Measurements from ENCODE around the gene DCLRE1A. TPM values are rescaled to one million over a fixed set of nuclear protein-coding genes. Genes with fewer than 3 reads are reported as not detected.
A peak's percentile ranks its signal among the peaks of the same experiment; 100 is the strongest.

The DCLRE1A gene
- polyA plus RNA-seq, 3 donors from 2014 or later = 4.3 to 7.1 (median 4.4) TPM

DNA sequence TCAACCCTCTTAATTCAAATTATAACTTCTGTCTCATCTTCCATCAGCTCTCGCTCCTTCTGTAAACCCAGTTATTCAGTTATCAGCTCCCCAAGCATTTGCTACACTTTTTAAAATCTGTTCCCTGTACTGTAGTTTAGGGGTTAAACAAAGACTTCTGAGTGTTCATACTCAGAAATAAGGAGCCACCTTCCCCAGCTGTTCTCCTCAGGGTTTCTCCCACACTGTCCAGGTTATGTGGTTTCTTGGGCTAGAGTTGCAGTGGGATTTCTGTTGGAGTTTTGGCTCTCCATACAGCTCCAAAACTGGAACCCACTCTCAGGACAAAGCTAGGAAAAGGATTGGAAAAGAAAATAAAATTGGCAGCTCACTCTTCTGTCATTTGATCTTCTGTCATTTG is 21.3 kb upstream of the DCLRE1A start:
- Mint-ChIP-seq H3K27ac (no peak overlapping the region), H3K9me3 (peaks cover 0 to 3% (median 0%) of the 10 kb centered on the region in 6 donors), H3K36me3 (peaks cover 0 to 22% (median 15%) of the 10 kb centered on the region in 3 donors), H3K27me3 (ENCODE audit: low read depth in 3 of 3) (no peaks in the 10 kb centered on the region), H3K4me1 (peaks cover 0 to 24% of the 10 kb centered on the region in 2 donors), H3K4me3 (no peak overlapping the region)
- DNase-seq = no peak

DNA sequence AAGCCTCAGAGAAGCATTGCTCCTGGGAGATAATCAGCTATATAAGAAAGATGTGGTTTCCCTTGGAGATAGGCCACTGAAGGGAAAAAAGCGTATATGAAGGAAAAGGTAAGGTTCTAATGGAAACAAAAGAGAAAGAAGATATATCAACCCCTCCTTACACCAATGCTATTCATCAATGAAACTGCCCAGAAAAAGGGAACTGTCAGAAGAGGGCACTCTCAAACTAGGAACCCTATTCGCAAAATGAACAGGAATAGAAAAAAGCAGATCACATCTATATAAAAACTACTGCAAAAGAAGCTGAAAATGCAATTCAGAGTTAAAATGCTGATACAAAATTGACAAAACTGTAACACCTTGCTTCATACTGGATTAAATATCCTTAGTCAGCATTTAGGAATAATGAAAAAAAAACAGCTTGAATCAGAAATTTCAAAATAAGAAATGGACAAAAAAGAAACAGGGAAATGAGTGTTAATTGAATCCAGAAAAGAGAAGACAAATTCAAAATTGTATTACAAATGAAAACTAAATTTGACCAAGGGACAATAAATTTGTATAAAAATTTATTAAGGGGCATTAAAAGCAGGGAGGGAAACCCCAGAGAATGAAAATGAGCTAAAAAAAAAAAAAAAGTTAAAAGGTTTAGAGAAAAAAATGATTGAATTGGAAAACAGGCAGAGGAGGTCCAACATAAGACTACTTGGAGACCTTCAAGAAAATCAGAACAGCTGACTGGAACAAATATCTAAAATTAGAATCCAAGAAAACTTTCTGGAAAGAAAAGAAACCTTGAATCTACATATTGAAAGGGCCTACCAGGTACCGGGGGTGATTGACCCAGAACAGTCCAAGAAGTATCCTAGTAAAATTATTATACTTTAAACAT is 18.5 kb upstream of the DCLRE1A start:
- H3K27me3 Mint-ChIP-seq (ENCODE audit: low read depth in 3 of 3) = peaks cover 0 to 1% (median 0%) of the 10 kb centered on the region in 3 donors
- no peak overlapping the region for H3K4me3 Mint-ChIP-seq
- no peak overlapping the region for H3K27ac Mint-ChIP-seq
- no peak for DNase-seq
- H3K9me3 Mint-ChIP-seq = peaks cover 0 to 3% (median 0%) of the 10 kb centered on the region in 6 donors
- peaks cover 3 to 17% (median 11%) of the 10 kb centered on the region in 3 donors for H3K36me3 Mint-ChIP-seq
- peaks cover 3 to 27% of the 10 kb centered on the region in 2 donors for H3K4me1 Mint-ChIP-seq

DNA sequence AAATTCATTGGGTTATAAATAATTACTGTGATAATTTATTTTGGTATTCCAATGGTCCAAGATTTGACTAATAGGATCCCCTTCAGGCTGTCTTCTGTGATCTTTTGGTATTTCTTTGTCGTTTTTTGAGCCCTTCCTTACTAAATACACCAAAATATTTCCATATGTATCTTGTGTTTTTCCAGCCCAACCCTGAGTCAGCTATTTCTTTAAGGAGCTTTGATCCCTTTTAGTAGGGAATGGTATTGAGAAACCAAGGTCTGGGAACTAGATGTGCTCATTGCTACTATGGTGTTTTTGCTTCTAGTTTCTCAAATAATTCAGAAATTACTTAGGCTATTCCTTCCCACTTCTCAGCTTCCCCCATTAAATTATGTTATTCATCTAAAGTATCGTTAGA is 15.9 kb upstream of the DCLRE1A start:
- Mint-ChIP-seq H3K9me3 (peaks cover 0 to 3% (median 0%) of the 10 kb centered on the region in 6 donors), H3K4me3 (no peak overlapping the region), H3K36me3 (peaks cover 3 to 10% (median 9%) of the 10 kb centered on the region in 3 donors), H3K27me3 (ENCODE audit: low read depth in 3 of 3) (peaks cover 0 to 2% (median 0%) of the 10 kb centered on the region in 3 donors), H3K4me1 (peaks cover 4 to 19% of the 10 kb centered on the region in 2 donors), H3K27ac (peak overlapping the region in 1 of 6 donors; percentile 5)
- DNase-seq = no peak

DNA sequence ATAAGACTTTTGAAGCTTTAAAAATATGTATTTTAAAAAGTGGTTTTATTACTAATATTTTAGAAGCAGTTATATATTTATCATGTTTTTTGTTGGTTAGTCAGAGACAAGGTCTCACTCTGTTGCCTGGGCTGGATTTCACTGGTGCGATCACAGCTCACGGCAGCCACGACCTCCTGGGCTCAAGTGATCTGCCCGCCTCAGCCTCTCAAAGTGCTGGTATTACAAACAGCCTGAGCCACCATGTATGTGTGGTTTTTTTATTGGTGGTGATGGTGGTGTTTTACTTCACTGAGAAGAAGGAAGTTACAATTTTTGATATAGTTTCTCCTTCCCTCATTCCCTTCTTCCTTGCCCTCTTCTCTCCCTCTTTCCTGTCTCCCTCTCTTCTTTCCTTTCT is 14.0 kb upstream of the DCLRE1A start:
- no peak for DNase-seq
- Mint-ChIP-seq H3K4me1 (peaks cover 4 to 6% of the 10 kb centered on the region in 2 donors), H3K9me3 (peaks cover 0 to 3% (median 0%) of the 10 kb centered on the region in 6 donors), H3K36me3 (peaks cover 7 to 19% (median 16%) of the 10 kb centered on the region in 3 donors), H3K4me3 (no peak overlapping the region), H3K27ac (no peak overlapping the region), H3K27me3 (ENCODE audit: low read depth in 3 of 3) (peaks cover 0 to 2% (median 0%) of the 10 kb centered on the region in 3 donors)

DNA sequence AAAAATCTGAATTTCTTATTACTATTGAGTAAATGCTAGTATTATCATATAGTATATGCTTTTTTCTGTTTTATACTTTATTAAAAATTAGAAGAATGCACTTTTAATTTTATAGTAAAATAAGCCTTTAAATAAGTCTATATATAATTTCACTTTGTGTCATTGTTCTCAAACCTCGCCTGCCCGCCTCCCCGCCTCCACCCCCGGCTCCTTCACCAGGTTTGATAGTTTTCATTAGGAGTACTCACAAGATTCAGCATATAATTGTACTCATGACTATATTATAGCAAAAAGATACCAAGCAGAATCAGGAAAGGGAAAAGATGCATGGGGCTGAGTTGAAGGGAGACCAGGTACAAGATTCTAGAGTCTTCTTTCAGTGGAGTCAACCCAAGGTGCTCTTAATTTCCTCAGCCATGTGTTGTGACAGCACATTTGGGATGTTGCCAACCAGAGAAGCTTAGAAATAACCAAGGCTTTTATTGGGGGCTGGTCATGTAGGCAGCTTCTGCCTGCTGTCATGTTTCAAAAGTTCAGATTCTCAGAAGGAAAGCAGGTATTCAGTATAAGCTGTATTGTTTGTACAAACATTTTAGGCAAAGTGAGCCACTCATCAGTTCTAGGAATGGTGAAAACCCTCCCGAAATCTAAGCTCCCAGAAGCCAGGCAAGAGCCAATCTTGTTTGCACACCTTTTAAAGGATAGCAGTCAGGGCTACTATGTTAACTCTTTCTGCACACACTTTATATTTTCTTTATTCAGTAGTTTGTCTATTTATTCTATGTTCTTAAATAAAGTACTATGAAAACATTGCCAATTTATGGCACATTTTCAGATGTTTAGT is 12.9 kb upstream of the DCLRE1A start:
- H3K27ac Mint-ChIP-seq = no peak overlapping the region

DNA sequence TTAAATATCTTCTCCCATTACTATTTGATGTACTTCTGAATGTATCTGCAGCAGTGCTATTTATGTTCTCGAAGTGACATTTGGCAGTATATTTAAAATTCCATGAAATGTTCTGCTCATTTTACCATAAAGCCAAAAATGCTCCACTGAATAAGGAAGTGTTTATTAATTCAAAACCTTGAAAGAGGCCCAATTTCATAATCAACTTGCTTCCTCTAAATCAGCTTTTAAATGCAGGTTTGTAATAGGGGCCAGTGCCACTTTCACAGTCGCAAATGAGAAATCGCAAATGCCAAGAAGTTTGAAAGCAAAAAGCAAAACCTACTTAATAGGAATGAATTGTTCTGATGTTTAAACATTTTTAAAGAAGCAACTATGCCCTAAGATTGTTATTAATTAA is 12.0 kb upstream of the DCLRE1A start:
- Mint-ChIP-seq H3K27ac (no peak overlapping the region), H3K9me3 (no peaks in the 10 kb centered on the region), H3K4me1 (peaks cover 4 to 6% of the 10 kb centered on the region in 2 donors), H3K36me3 (peaks cover 14 to 19% (median 18%) of the 10 kb centered on the region in 3 donors), H3K27me3 (ENCODE audit: low read depth in 3 of 3) (peaks cover 0 to 2% (median 0%) of the 10 kb centered on the region in 3 donors), H3K4me3 (no peak overlapping the region)
- DNase-seq = no peak

More for the DNA sequence above, 12.9 kb upstream of the DCLRE1A start:
- no peak for DNase-seq
- peaks cover 7 to 13% (median 13%) of the 10 kb centered on the region in 3 donors for H3K36me3 Mint-ChIP-seq
- peaks cover 0 to 2% (median 0%) of the 10 kb centered on the region in 3 donors for H3K27me3 Mint-ChIP-seq (ENCODE audit: low read depth in 3 of 3)
- H3K4me3 Mint-ChIP-seq = no peak overlapping the region
- H3K4me1 Mint-ChIP-seq = peaks cover 4 to 6% of the 10 kb centered on the region in 2 donors
- no peaks in the 10 kb centered on the region for H3K9me3 Mint-ChIP-seq

DNA sequence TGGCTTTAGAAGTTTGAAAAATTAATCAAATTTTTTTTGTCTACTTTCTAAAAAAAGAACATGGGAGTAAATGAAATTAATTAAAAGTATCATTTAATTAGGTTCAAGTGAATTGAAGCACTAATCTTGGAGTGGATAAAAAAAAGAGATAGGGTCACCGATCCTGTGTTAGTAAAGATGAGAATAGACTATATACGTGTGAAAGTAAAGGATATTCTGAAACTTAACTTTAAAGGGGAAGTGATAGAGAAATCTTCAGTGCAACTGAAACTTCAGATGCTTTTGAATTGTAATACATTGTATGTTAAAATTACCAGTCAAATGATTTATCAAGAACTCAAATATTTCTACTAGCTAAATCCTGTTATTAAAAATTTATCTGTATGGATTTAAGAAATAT is 5.4 kb upstream of the DCLRE1A start:
- peaks cover 22 to 39% (median 29%) of the 10 kb centered on the region in 3 donors for H3K36me3 Mint-ChIP-seq
- no peak for DNase-seq
- H3K9me3 Mint-ChIP-seq = no peaks in the 10 kb centered on the region
- H3K4me1 Mint-ChIP-seq = peaks cover 23 to 43% of the 10 kb centered on the region in 2 donors
- H3K4me3 Mint-ChIP-seq = no peak overlapping the region
- H3K27ac Mint-ChIP-seq = no peak overlapping the region
- peaks cover 4 to 8% (median 5%) of the 10 kb centered on the region in 3 donors for H3K27me3 Mint-ChIP-seq (ENCODE audit: low read depth in 3 of 3)

DNA sequence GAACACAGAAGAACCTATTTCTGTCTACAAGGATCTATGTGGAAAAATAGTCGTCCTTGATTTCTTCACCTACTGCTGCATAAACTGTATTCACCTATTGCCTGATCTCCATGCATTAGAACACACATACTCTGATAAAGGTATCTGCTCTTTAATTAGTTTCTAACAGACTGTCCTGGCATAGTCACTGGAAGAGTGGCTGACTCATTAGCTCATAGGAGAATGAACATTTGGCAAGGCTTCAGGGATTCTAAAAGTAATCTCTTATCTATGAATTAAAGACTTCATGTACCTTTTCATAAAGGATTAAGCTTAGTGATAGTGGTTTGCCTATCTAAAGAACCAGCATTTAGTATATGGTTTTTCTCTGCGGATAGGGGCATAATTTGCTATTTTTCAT is 4.7 kb upstream of the DCLRE1A start:
- Mint-ChIP-seq H3K4me3 (no peak overlapping the region), H3K27ac (no peak overlapping the region), H3K27me3 (ENCODE audit: low read depth in 3 of 3) (peaks cover 5 to 15% (median 5%) of the 10 kb centered on the region in 3 donors)

DNA sequence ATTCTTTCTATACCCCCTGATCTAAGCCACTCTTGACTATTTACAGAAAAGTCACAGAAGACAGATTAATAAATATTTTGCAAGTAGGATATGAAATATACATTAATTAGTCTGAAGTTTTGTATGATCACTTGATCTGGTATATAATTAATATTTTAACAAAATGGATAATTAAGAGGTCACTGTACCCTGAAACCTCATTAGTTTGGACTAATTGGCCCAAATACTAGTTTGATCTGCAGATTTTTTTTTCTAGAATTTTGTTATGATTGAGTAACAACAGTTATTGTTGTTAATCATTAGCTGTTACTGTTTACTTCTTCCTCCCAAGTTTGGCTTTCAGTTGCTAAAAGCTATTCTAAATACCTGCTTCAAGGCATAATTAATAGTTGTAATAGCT is 3.3 kb upstream of the DCLRE1A start:
- H3K36me3 Mint-ChIP-seq = peaks cover 19 to 30% (median 20%) of the 10 kb centered on the region in 3 donors

More for the DNA sequence above, 4.7 kb upstream of the DCLRE1A start:
- no peaks in the 10 kb centered on the region for H3K9me3 Mint-ChIP-seq
- H3K4me1 Mint-ChIP-seq = peaks cover 30 to 50% of the 10 kb centered on the region in 2 donors
- H3K36me3 Mint-ChIP-seq = peaks cover 19 to 34% (median 23%) of the 10 kb centered on the region in 3 donors
- no peak for DNase-seq

DNA sequence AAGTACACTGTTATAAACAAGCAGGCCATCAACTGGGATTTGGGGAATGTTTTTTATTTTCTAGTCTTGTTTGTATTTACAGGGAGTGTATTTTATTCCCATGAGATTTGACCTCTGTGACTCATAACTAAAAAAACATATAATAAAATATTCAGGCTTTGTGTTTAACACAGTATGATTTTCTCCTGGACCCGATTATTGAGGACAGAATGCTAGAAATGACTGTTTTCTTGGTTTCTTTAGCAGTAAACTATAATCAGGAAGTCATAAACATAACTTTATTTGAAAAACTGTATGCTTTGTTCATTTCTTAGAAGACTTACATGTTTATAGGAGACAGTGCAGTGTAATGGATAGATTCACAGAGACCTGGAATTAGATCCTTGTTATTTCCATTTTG is 2.7 kb upstream of the DCLRE1A start:
- Mint-ChIP-seq H3K9me3 (no peaks in the 10 kb centered on the region), H3K36me3 (peaks cover 18 to 28% (median 20%) of the 10 kb centered on the region in 3 donors), H3K27me3 (ENCODE audit: low read depth in 3 of 3) (peaks cover 5 to 16% (median 5%) of the 10 kb centered on the region in 3 donors), H3K27ac (peak overlapping the region in 2 of 6 donors; percentile 95), H3K4me1 (peaks cover 40 to 63% of the 10 kb centered on the region in 2 donors), H3K4me3 (peak overlapping the region in 4 of 5 donors; percentile 97 to 99 (median 98))
- no peak for DNase-seq

More for the DNA sequence above, 3.3 kb upstream of the DCLRE1A start:
- Mint-ChIP-seq H3K27me3 (ENCODE audit: low read depth in 3 of 3) (peaks cover 5 to 16% (median 5%) of the 10 kb centered on the region in 3 donors), H3K4me3 (no peak overlapping the region), H3K27ac (peak overlapping the region in 1 of 6 donors; percentile 95), H3K4me1 (peaks cover 38 to 62% of the 10 kb centered on the region in 2 donors), H3K9me3 (no peaks in the 10 kb centered on the region)
- no peak for DNase-seq

DNA sequence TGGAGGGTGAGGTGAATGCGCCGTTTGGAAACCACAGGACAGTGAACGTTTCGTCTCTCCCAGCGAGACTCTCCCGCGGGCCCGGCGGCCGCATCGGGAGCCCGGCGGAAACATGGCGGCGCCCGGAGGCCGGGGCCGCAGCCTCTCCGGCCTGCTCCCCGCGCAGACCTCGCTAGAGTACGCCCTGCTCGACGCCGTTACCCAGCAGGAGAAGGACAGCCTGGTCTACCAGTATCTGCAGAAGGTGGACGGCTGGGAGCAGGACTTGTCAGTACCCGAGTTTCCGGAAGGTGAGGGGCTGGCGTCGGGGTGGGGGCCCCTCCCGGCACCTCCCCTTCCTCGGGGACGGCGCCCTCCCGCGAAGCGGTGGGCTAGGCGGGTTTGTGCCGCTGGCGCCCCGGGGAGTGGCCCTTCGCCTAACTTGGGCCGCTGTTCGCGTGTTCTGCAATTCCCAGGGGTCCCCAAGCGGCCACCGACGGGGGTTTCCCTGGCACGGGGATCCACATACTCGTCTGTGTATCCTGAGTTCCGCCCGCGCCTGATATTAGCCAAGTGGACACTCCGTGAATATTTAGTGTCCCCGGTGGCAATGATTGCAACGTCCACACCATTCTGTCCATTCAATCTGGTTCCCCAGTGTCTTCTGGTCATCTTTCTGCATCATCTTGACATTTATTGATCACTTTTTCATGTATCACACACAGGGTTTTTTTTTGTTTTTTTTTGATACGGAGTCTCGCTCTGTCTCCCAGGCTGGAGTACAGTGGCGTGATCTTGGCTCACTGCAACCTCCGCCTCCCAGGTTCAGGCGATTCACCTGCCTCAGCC is 1.1 kb upstream of the DCLRE1A start:
- Mint-ChIP-seq H3K36me3 (peaks cover 8 to 16% (median 9%) of the 10 kb centered on the region in 3 donors), H3K4me3 (peak overlapping the region; percentile 97 to 100 (median 99)), H3K27ac (peak overlapping the region; percentile 92 to 99 (median 96)), H3K9me3 (no peaks in the 10 kb centered on the region), H3K4me1 (peaks cover 44 to 66% of the 10 kb centered on the region in 2 donors), H3K27me3 (ENCODE audit: low read depth in 3 of 3) (peaks cover 5 to 16% (median 5%) of the 10 kb centered on the region in 3 donors)
- DNase-seq = peak; percentile 56 to 67 (median 65)

DNA sequence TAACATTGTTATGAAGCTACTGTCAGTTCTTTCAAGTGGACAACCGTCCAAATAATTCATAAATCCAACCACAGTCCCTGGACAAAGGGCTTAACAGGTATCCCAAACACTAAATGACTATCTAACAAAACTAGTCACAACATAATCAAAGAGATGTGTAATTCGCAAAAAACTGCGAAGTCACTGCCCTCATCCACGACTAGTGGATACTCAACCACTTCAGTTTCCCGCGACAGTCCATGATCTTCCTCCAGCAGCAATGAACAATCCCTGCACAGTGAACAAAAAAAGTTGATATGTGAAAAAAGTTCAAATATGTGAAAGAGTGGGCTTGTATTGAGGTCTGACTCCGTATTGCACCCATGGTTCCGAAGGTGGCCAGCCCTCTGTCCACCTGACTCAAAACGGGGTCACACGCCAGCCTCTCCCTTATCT is 287 bp downstream of the DCLRE1A start:
- Mint-ChIP-seq H3K4me3 (peak overlapping the region; percentile 97 to 100 (median 99)), H3K4me1 (peaks cover 50 to 75% of the 10 kb centered on the region in 2 donors), H3K36me3 (peaks cover 6 to 14% (median 8%) of the 10 kb centered on the region in 3 donors), H3K9me3 (no peaks in the 10 kb centered on the region), H3K27me3 (ENCODE audit: low read depth in 3 of 3) (peaks cover 5 to 19% (median 5%) of the 10 kb centered on the region in 3 donors), H3K27ac (peak overlapping the region; percentile 92 to 99 (median 96))
- DNase-seq = no peak

Measured in immature natural killer cell (primary cell).